Kidney glomerular epithelial cell (primary cell): ENCODE measurements around the gene PITPNM3.
"Not testable (repeated sequence)": the region's sequence is repeated elsewhere in the genome, so short reads cannot be mapped to it uniquely, and the experiment has no call there.

Source experiments
- DNase-seq: peaks from one replicate; lab custom pipeline; 2025; lab: John Stamatoyannopoulos, UW

Gene PITPNM3

GRCh38 chr17:6556121-6557039, at the start of gene PITPNM3:
Gene PITPNM3 (minus strand): TSS chr17:6556555. CDS start chr17:6556406, 149 bp downstream.
- DNase-seq: no peak

GRCh38 chr17:6605142-6605541, 48.8 kb upstream of the PITPNM3 start:
- no peak for DNase-seq

- no peak for DNase-seq
Measured at GRCh38 chr17:6603744-6604325, 47.5 kb upstream of the PITPNM3 start.

GRCh38 chr17:6602141-6602540, 45.8 kb upstream of the PITPNM3 start:
- DNase-seq: no peak

- DNase-seq: no peak
Measured at GRCh38 chr17:6599364-6599763, 43.0 kb upstream of the PITPNM3 start.

GRCh38 chr17:6597727-6598126, 41.4 kb upstream of the PITPNM3 start:
- no peak for DNase-seq

GRCh38 chr17:6596941-6597340, 40.6 kb upstream of the PITPNM3 start:
- no peak for DNase-seq

GRCh38 chr17:6596511-6596910, 40.2 kb upstream of the PITPNM3 start:
- no peak for DNase-seq

GRCh38 chr17:6596081-6596480, 39.7 kb upstream of the PITPNM3 start:
- DNase-seq: no peak

- not testable (repeated sequence) for DNase-seq
Measured at GRCh38 chr17:6593371-6593770, 37.0 kb upstream of the PITPNM3 start.

- peak; percentile 88 for DNase-seq
Measured at GRCh38 chr17:6592173-6592572, 35.8 kb upstream of the PITPNM3 start.

- peak; percentile 46 for DNase-seq
Measured at GRCh38 chr17:6591599-6592158, 35.3 kb upstream of the PITPNM3 start.

- no peak for DNase-seq
Measured at GRCh38 chr17:6589266-6589946, 33.1 kb upstream of the PITPNM3 start.

GRCh38 chr17:6588165-6588564, 31.8 kb upstream of the PITPNM3 start:
- DNase-seq: no peak

GRCh38 chr17:6587310-6587709, 31.0 kb upstream of the PITPNM3 start:
- no peak for DNase-seq

GRCh38 chr17:6583411-6583810, 27.1 kb upstream of the PITPNM3 start:
- DNase-seq: no peak

- no peak for DNase-seq
Measured at GRCh38 chr17:6580625-6581024, 24.3 kb upstream of the PITPNM3 start.

GRCh38 chr17:6578491-6578890, 22.1 kb upstream of the PITPNM3 start:
- DNase-seq: no peak

- DNase-seq: no peak
Measured at GRCh38 chr17:6577686-6578263, 21.4 kb upstream of the PITPNM3 start.

- no peak for DNase-seq
Measured at GRCh38 chr17:6576038-6576785, 19.9 kb upstream of the PITPNM3 start.

GRCh38 chr17:6575596-6575988, 19.2 kb upstream of the PITPNM3 start:
- DNase-seq: no peak
